ENCODE measurements around the gene LEPROT.

- TF ChIP-seq FOXK2 (IDR thresholded peaks at IDR 0.05) (no peak), FOXM1 (IDR thresholded peaks at IDR 0.05; ENCODE audit: borderline replicate concordance) (no peak), FOXA1 (IDR thresholded peaks at IDR 0.05) (no peak), NFRKB (IDR thresholded peaks at IDR 0.05) (no peak), SP1 (IDR thresholded peaks at IDR 0.05) (no peak), BHLHE40 (IDR thresholded peaks at IDR 0.05; ENCODE audit: borderline replicate concordance) (no peak), SUZ12 (IDR thresholded peaks at IDR 0.05) (no peak), TARDBP (IDR thresholded peaks at IDR 0.05) (no peak), LEF1 (IDR thresholded peaks at IDR 0.05; ENCODE audit: borderline replicate concordance) (no peak), ZNF384 (IDR thresholded peaks at IDR 0.05) (no peak), CTBP1 (IDR thresholded peaks at IDR 0.05; ENCODE audit: borderline replicate concordance) (no peak), HDGF (IDR thresholded peaks at IDR 0.05; ENCODE audit: borderline replicate concordance) (no peak)
- TF ChIP-seq, protein P1, sequence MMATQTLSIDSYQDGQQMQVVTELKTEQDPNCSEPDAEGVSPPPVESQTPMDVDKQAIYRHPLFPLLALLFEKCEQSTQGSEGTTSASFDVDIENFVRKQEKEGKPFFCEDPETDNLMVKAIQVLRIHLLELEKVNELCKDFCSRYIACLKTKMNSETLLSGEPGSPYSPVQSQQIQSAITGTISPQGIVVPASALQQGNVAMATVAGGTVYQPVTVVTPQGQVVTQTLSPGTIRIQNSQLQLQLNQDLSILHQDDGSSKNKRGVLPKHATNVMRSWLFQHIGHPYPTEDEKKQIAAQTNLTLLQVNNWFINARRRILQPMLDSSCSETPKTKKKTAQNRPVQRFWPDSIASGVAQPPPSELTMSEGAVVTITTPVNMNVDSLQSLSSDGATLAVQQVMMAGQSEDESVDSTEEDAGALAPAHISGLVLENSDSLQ (IDR thresholded peaks at IDR 0.05): no peak
Observed at GRCh38 chr1:65434760-65435159, 14.3 kb downstream of the LEPROT start.

Measured in HEK293T (cell line).